Neural progenitor cell (in vitro differentiated cells): ENCODE measurements around the gene MUC16. TPM values are rescaled to one million over a fixed set of nuclear protein-coding genes. Genes with fewer than 3 reads are reported as not detected.
A peak's percentile ranks its signal among the peaks of the same experiment; 100 is the strongest.
"Not testable (repeated sequence)": the region's sequence is repeated elsewhere in the genome, so short reads cannot be mapped to it uniquely, and the experiment has no call there.

Experiments
- DNase-seq: peaks from one replicate; pipeline ENCODE4 v3.0.0-alpha.2; 2016; ENCODE audit warnings: low spot score
- H2AFZ ChIP-seq: fragments of 200-600 bp; sonication (generic); replicated peaks from 2 replicates; pipeline ENCODE4 v1.6.1; 2016; ENCODE audit warnings: antibody characterized with exemption
- H3F3A ChIP-seq: fragments of 200-600 bp; sonication (generic); 2 replicates; pipeline ENCODE4 v1.6.1; 2016; ENCODE audit warnings: antibody characterized with exemption, low read depth
- H3K27ac ChIP-seq: fragments of 200-600 bp; sonication (generic); 2 replicates; pipeline ENCODE4 v1.5.1; 2016; ENCODE audit warnings: mild to moderate bottlenecking
- H3K27me3 ChIP-seq: fragments of 200-600 bp; sonication (generic); 2 replicates; pipeline ENCODE4 v1.6.1; 2016; ENCODE audit warnings: mild to moderate bottlenecking, moderate library complexity
- H3K36me3 ChIP-seq: fragments of 200-600 bp; sonication (generic); 2 replicates; pipeline ENCODE4 v1.5.1; 2016
- H3K4me1 ChIP-seq: fragments of 200-600 bp; sonication (generic); 2 replicates; pipeline ENCODE4 v1.6.1; 2016; ENCODE audit warnings: mixed run types
- H3K4me2 ChIP-seq: fragments of 200-600 bp; sonication (generic); 2 replicates; pipeline ENCODE4 v1.6.1; 2016
- H3K4me3 ChIP-seq: fragments of 200-600 bp; sonication (generic); 2 replicates; pipeline ENCODE4 v1.5.1; 2016
- H3K79me2 ChIP-seq: fragments of 200-600 bp; sonication (generic); 2 replicates; pipeline ENCODE4 v1.6.1; 2016; ENCODE audit warnings: low read depth
- H3K9ac ChIP-seq: fragments of 200-600 bp; sonication (generic); 2 replicates; pipeline ENCODE4 v1.6.1; 2016
- H3K9me3 ChIP-seq: fragments of 200-600 bp; sonication (generic); 2 replicates; pipeline ENCODE4 v1.5.1; 2016; ENCODE audit warnings: low read depth
- H4K20me1 ChIP-seq: fragments of 200-600 bp; sonication (generic); 2 replicates; pipeline ENCODE4 v1.6.1; 2016; ENCODE audit warnings: low read depth
- H3K27ac Mint-ChIP-seq: 3 replicates; pipeline ENCODE4 v1.8.0; 2021; ENCODE audit warnings: mixed read lengths
- H3K27me3 Mint-ChIP-seq: 2 replicates; pipeline ENCODE4 v1.8.0; 2022; ENCODE audit warnings: low read depth, mild to moderate bottlenecking, inconsistent platforms, moderate library complexity, mixed read lengths; ENCODE audit not compliant: insufficient read depth
- H3K36me3 Mint-ChIP-seq: 3 replicates; pipeline ENCODE4 v1.8.0; 2021; ENCODE audit warnings: mixed read lengths
- H3K4me1 Mint-ChIP-seq: 3 replicates; pipeline ENCODE4 v1.8.0; 2021; ENCODE audit warnings: mixed read lengths
- H3K4me3 Mint-ChIP-seq: 3 replicates; pipeline ENCODE4 v1.8.0; 2021; ENCODE audit warnings: mild to moderate bottlenecking, moderate library complexity, mixed read lengths
- H3K9me3 Mint-ChIP-seq: 3 replicates; pipeline ENCODE4 v1.8.0; 2020; ENCODE audit warnings: mixed read lengths
- CTCF ChIP-seq: fragments of 200-600 bp; sonication (generic); IDR thresholded peaks from 2 replicates; pipeline ENCODE4 v1.5.1; 2017; ENCODE audit warnings: antibody characterized with exemption, mild to moderate bottlenecking
- EZH2 ChIP-seq: fragments of 200-600 bp; sonication (generic); IDR thresholded peaks from 2 replicates; pipeline ENCODE4 v1.6.1; 2017; ENCODE audit warnings: antibody characterized with exemption, mild to moderate bottlenecking, moderate library complexity
- EZH2phosphoT487 ChIP-seq: fragments of 200-600 bp; sonication (generic); IDR thresholded peaks from 2 replicates; pipeline ENCODE4 v1.6.1; 2017; ENCODE audit warnings: antibody characterized with exemption
- total RNA-seq: library from RNA; depleted of rRNA; stranded (reverse); fragments of >200 nt; gene quantifications from 2 replicates; pipeline ENCODE4 v1.2.3, GENCODE V29; 2015; ENCODE audit warnings: low replicate concordance

The MUC16 gene
- total RNA-seq, 1 donor from 2014 or later, result 0.07 TPM

GRCh38 chr19:9054765-9055164 lies 44.6 kb upstream of the MUC16 start:
- peak; percentile 75 for DNase-seq
- Histone ChIP-seq H3K9me3 (no peaks in the 10 kb centered on the region), H3K4me1 (peaks cover 8% of the 10 kb centered on the region), H3K79me2 (no peaks in the 10 kb centered on the region), H3F3A (peaks cover 20% of the 10 kb centered on the region), H3K27me3 (no peaks in the 10 kb centered on the region), H3K4me2 (peak overlapping the region; percentile 56), H3K9ac (no peak overlapping the region), H2AFZ (no peak overlapping the region), H4K20me1 (no peaks in the 10 kb centered on the region), H3K27ac (peak overlapping the region; percentile 56), H3K4me3 (no peak overlapping the region), H3K36me3 (no peaks in the 10 kb centered on the region)
- no peak overlapping the region for H3K27ac Mint-ChIP-seq
- H3K27me3 Mint-ChIP-seq, result no peaks in the 10 kb centered on the region
- H3K4me1 Mint-ChIP-seq, result peaks cover 2% of the 10 kb centered on the region
- H3K36me3 Mint-ChIP-seq, result no peaks in the 10 kb centered on the region
- no peaks in the 10 kb centered on the region for H3K9me3 Mint-ChIP-seq
- no peak for TF ChIP-seq EZH2phosphoT487
- no peak for TF ChIP-seq CTCF
- no peak for TF ChIP-seq EZH2
- no peak overlapping the region for H3K4me3 Mint-ChIP-seq

- H3K4me2 ChIP-seq, result peak overlapping the region; percentile 56
- no peaks in the 10 kb centered on the region for H3K36me3 Mint-ChIP-seq
- peaks cover 2% of the 10 kb centered on the region for H3K4me1 Mint-ChIP-seq
- H3K9ac ChIP-seq, result no peak overlapping the region
- H3F3A ChIP-seq, result peaks cover 20% of the 10 kb centered on the region
- no peak overlapping the region for H3K4me3 ChIP-seq
- H3K4me1 ChIP-seq, result peaks cover 8% of the 10 kb centered on the region
- no peaks in the 10 kb centered on the region for H3K27me3 ChIP-seq
- no peak overlapping the region for H3K27ac ChIP-seq
- H2AFZ ChIP-seq, result no peak overlapping the region
- H3K9me3 ChIP-seq, result no peaks in the 10 kb centered on the region
- no peaks in the 10 kb centered on the region for H3K79me2 ChIP-seq
- H3K36me3 ChIP-seq, result no peaks in the 10 kb centered on the region
- H3K27me3 Mint-ChIP-seq, result no peaks in the 10 kb centered on the region
- no peak overlapping the region for H3K27ac Mint-ChIP-seq
- no peak for TF ChIP-seq EZH2
- TF ChIP-seq EZH2phosphoT487, result no peak
- TF ChIP-seq CTCF, result no peak
- no peak for DNase-seq
- no peaks in the 10 kb centered on the region for H4K20me1 ChIP-seq
- no peaks in the 10 kb centered on the region for H3K9me3 Mint-ChIP-seq
- no peak overlapping the region for H3K4me3 Mint-ChIP-seq
Observed at GRCh38 chr19:9054207-9054606, 44.0 kb upstream of the MUC16 start.

GRCh38 chr19:9053674-9054073 lies 43.5 kb upstream of the MUC16 start:
- not testable (repeated sequence) for H3K9me3 Mint-ChIP-seq, H3K4me3 ChIP-seq, H3K9me3 ChIP-seq, H4K20me1 ChIP-seq, H3K4me1 ChIP-seq, H3K27ac ChIP-seq, H3K27me3 Mint-ChIP-seq, H3K36me3 ChIP-seq, H3K9ac ChIP-seq, H3K79me2 ChIP-seq, H3K4me2 ChIP-seq, H2AFZ ChIP-seq, DNase-seq, H3K4me3 Mint-ChIP-seq, H3K4me1 Mint-ChIP-seq, H3K27me3 ChIP-seq, H3K27ac Mint-ChIP-seq, H3K36me3 Mint-ChIP-seq
- H3F3A ChIP-seq, result peaks cover 20% of the 10 kb centered on the region

- Histone ChIP-seq H3K9ac (no peak overlapping the region), H2AFZ (no peak overlapping the region), H3K27me3 (no peaks in the 10 kb centered on the region), H3K4me1 (peaks cover 5% of the 10 kb centered on the region), H3K4me2 (no peak overlapping the region), H3F3A (peaks cover 20% of the 10 kb centered on the region), H3K36me3 (no peaks in the 10 kb centered on the region), H4K20me1 (no peaks in the 10 kb centered on the region), H3K4me3 (no peak overlapping the region), H3K27ac (no peak overlapping the region), H3K9me3 (no peaks in the 10 kb centered on the region), H3K79me2 (no peaks in the 10 kb centered on the region)
- no peak overlapping the region for H3K27ac Mint-ChIP-seq
- no peak for TF ChIP-seq EZH2phosphoT487
- no peak for TF ChIP-seq EZH2
- no peak for TF ChIP-seq CTCF
- no peak overlapping the region for H3K4me3 Mint-ChIP-seq
- peaks cover 2% of the 10 kb centered on the region for H3K4me1 Mint-ChIP-seq
- no peaks in the 10 kb centered on the region for H3K9me3 Mint-ChIP-seq
- no peaks in the 10 kb centered on the region for H3K36me3 Mint-ChIP-seq
- DNase-seq, result no peak
- no peaks in the 10 kb centered on the region for H3K27me3 Mint-ChIP-seq
Observed at GRCh38 chr19:9052894-9053293, 42.7 kb upstream of the MUC16 start.
